HL-60/S4 treated with retinoic acid at 250 ng/mL for 4 days and 3 days (cell line): ENCODE data around the gene CLSTN2.

Source experiments
- in situ Hi-C: fragments of 300-500 bp; cut with MboI; formaldehyde crosslinking; loops from 2 replicates; pipeline ENCODE4 v1.7.0; 2022; ENCODE audit warnings: low sequenced_read_pairs

Gene CLSTN2

DNA sequence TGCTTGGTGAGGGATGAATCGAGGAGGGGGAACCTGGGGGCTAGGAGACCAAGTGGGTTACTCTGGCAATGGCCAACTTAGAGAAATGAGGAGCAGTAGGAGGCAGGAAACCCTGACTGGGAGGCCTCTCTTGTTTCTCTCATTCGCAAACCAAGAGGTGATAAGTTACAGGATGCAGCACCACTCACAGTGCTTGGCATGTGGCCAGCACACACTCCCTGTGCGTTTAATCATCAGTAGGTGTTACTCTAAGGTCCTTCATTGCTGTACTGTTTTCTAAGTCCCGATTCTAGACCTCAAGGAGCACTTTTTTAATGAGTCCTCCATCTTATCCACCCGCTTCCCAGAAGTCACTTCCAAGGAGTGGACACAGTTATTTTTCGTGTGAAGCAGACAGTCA is 428.8 kb downstream of the CLSTN2 start:
- in situ Hi-C loops: no loop called here

DNA sequence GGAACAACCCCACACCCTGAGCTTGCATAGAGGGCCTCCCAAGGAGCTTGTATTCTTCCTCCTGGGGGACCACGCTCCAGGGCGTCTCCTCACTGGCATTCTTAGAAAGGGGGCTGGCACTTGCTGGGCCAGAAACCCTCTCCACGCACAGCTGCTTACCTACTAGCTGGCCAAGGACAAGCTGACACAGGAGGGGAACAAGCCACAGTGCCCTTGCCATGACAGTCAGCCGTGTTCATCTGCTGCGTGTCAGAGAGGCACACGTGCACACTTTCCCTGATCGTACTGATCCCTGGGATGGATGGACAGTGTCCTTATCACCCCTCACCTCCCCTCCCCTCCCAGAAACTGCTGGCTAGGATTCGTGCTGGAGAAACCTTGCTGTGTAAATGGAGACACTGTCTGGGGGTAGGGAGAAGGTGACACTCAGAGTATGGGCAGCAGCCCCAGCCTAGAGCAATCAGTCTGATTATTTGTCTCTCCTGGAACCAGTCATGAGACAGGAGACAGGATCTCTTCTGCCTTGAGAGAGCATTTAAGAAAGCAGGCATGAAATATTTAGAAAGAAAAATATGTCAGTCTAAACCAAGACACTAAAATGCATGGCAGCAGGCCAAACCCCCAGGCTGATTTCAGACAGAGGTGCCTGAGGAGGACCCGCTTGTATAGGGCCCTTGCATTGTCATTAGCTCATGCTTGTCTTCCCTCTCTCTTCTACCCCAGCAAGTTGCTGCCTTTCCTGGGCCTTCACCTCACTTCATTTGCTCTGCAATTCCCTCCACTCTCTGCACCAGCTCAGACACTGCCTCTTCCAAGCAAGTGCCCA is 431.1 kb downstream of the CLSTN2 start:
- in situ Hi-C loops: no loop called here

DNA sequence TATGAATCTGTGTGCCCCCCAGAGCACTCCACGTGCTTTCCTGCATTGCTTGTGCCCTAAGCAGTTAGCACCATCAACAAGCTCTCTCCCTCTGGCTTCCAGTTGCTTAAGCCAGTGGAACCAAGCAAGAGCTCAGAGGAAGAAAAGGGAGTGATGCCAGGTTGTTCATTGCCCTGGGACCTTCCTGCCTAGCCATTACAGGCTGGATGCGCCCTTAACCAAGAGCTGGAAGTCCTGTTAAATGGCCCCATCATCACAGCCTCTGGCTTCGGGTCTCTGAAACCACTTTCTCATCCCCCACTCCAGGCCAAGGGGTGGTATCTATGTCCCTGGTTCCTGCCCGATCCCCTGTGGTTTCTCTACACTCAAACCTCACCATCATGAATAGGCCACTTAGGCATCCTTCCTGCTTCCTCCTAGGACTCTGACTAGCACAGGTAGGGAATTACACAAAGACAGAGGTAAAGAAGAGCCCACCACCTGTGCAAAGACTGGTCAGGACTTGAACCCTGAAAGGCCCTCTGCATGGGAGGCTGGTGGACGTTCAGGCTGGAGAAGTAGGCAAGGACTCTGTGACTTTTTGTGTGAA is 433.3 kb downstream of the CLSTN2 start:
- in situ Hi-C loops: no loop called here

DNA sequence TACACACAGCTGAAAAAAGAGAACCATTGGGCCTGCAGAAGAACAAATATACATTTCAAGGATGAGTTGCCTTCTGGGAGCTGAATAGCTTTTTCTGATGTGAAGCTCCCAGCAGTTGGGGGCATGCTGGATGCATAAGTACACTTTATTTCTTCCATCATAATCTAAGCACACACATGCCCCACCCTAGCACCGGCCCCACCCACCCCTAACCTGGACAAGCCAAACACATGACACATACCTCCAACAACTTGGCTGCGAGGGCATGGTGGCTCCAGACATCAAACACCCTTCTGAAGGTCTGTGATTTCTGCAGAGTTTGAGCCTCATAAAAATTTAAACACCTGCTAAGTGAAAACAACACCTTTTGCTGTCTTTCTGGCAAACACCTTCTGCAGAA is 435.7 kb downstream of the CLSTN2 start:
- in situ Hi-C loops: no loop called here

DNA sequence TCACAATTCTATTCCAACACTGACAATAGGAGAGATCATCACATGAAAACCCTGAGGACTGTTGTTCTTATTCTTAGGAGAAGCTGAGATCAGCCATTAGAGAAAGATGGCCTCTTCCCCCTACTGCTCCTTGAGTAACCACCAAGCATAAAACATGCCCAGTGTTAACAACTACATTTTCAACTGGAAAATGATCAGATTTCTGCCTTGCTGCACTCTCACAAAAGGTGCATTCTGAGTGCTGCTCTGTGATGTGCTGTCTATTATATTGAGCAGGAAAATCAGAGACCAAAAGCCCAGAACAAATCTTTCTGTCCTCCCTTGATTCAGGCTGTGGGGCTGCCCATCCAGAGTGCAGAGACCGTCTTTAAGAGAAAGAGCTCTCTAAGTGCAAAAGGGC is 438.2 kb downstream of the CLSTN2 start:
- in situ Hi-C loops: no loop called here

DNA sequence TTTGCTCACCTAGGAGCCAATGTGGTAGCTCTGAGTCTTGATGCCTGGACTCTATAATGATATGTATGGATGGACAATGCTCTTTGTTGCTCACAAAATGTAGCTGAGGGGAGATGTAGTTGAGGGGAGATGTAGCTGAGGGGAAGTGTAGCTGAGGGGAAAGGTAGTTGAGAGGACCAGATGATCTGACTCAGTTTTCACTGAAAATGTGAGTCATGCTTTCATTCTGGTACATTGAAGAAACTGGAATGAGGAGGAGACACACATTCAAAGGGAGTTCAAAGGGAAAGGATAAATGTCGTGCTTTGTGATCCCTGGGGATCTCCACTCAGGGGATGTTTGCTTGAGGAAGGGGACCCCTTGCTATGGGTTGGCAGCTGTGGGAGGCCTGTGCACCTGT is 440.0 kb downstream of the CLSTN2 start:
- in situ Hi-C loops: no loop called here

DNA sequence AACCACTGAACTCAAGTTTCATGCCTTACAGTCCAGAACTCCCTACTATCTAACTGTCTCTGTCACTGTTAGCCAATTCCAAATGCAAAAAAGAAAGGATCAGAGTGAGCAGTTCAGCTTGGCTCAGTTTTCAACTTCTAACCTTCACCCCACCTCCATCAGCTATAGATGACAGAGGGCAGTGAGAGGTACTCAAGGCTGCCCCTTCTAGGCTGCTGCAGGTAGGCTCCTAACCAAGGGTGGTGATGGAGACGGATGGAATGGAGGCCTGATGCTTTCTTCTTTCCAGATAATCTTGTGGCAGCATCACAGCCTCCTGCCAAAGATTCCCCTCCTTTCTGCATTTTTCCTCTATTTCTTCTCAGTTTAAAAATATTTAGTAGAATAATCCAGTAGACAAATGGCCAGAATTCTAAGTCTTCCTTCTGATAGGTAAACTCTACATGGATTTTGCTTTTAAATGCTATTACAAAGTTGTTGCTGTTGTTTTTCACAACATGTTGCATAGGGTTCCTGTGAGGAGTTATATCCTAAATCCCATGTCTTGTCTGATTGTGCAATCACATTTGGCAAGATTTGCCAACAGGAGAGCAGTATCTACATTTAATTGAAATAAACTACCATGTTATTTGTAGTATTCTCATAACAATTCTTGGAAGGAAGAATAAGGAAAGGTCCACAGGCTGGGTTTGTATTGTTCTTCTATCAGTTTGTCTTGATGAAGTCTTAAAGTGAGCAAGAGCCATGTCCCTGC is 441.3 kb downstream of the CLSTN2 start:
- in situ Hi-C loops: no loop called here

DNA sequence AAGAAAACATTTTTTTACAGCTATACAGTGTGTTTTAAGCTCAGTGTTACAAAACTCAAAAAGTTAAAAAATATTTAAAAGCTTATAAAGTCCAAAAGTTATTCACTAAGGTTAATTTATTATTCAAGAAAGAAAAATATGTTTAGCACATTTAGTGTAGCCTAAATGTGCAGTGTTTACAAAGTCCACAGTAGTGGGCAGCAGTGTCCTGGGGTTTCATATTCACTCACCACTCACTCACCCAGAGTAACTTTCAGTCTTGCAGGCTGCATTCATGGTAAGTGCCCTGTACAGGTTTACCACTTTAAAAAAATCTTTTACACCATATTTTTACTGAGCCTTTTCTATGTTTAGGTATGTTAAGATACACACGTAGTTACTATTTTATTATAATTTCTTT is 442.7 kb downstream of the CLSTN2 start:
- in situ Hi-C loops: no loop called here

DNA sequence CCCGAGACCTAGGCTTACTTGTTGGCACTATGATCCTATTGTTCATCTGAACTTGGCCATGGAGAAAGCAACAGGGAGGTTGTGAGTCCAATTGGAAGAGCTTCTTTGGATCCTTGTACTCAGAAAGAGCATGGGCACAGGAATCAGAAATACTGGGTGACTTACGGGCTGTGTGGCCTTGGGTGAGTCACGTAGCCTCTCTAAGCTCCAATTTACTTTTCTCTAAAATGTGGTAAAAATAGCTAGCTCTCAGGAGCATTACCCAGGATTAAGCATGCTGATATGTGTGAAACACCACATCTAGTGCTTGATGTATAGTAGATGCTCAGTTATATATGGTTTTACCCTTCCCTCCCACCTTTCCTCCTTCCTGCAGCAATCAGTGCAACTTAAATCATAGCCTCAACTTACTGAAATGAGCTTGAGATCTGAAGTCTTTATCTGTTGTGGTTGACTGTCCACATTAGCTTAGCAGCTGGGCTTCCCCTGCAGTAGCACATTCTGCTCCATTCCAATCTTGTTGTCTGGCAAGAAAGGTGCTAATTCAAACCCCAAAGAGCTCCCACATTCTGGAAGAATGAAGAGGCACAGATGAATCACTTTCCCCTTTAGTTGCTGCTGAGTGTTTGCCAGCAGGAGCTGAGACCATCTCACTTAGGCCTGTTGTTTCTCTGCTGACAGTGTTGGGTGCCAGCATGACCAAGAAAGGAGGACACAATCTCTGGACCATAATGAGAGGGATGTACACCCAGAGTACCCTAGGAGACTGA is 443.8 kb downstream of the CLSTN2 start:
- in situ Hi-C loops: no loop called here

DNA sequence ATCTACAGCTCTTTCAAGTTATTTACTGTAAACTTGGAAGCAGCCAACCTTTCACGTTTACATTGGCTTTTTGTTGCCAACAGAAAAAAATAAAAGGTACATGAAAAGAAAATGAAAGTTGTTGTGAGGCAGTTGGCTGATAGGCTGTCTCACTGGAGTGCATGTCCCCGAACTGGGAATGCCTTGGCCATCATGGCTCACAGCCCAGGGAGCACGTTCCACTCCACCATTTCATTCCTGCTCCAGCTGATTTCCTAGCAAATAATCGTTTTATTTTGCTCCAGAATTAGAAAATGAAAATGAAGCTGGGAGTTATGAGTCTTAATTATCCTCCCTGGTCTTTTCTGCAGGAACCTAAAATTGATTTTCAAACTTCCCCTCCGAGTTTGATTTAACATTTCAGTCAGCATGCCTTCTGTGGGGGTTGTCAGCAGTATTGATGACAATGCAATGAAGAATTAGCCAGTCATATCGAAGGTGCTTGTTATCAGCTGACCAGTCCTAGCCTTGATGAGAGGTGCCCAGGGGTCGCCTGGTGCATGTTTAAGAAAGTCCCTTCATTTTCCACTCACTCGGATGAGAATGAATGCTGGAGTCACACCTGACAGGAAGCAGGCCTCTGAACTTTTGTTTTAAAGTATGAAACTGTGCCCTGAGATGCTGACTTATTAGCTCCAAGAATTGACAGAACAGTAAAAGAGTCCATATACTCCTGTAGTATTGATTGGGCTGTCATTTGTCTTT is 449.2 kb downstream of the CLSTN2 start:
- in situ Hi-C loops: no loop called here

DNA sequence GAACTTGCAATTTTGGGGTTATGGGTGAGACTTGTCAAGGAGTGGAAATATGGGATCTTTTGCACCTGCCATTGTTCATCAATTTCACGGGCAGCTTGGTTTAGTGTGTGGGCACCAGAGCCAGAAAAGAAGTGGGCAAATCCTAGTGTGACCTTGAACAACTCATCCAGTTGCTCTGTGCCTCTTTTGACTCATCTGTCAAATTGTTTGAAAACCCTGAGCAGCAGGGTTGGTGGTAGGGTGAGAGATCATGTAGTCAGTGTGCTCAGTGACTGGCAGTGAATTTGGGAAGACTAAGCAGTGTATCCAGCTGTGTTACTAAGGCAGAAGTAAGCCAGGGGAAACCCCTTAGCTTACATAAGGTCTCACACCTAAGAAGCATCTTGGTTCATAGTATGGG is 449.9 kb downstream of the CLSTN2 start:
- in situ Hi-C loops: no loop called here

DNA sequence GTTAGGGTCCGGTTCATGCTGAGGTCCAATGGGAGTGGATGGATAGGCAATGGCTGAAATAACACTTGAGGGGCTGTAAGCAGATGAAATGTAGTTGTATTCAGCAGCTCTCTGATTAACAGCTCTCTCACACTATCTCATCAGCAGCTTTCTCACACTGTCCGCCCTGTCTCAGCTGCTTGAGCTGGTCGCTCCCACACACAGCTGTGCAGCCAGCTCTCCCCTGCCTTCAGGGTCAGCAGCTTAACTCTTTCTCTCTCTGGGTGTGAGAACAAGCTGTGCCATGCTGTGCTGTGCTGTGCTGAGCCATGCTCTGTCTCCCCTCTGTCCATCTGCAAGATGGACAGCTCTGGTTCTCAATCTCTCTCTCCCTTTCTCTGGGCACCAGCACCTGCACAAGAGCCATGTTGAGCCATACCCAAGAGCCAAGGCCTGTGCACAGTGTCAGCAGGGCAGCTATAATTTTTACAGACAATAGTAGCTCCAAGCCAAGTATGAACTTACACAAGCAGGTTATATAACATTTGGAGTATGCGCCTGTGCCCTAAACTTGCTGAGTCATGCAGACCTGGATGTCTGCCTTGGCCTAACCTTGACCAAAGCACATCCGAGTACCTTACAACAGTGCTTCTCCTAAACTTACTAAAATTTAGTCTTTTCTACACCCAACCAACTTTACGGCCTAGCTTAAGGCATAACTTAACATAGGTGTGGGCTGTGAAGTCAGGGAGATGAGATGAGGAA is 451.5 kb downstream of the CLSTN2 start:
- in situ Hi-C loops: no loop called here

DNA sequence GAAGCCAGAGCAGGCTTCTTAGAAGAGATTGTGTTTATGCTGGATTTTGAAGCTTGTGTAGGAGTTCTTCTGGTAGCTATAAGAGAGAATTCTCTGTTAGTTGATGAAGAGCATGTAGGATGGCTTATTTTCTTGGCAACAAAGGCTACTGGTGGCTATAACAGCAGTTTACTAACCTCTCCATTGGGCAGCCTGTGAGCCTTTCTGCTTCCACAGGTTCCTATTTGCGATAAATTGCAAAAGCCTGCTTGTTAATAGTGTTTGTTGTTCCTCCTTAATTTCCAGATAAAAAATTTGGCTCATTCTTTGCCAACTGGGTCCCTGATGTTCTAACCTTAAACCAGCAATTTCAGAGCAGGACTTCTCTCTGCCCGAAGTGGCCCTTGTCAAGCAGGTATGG is 452.3 kb downstream of the CLSTN2 start:
- in situ Hi-C loops: no loop called here

DNA sequence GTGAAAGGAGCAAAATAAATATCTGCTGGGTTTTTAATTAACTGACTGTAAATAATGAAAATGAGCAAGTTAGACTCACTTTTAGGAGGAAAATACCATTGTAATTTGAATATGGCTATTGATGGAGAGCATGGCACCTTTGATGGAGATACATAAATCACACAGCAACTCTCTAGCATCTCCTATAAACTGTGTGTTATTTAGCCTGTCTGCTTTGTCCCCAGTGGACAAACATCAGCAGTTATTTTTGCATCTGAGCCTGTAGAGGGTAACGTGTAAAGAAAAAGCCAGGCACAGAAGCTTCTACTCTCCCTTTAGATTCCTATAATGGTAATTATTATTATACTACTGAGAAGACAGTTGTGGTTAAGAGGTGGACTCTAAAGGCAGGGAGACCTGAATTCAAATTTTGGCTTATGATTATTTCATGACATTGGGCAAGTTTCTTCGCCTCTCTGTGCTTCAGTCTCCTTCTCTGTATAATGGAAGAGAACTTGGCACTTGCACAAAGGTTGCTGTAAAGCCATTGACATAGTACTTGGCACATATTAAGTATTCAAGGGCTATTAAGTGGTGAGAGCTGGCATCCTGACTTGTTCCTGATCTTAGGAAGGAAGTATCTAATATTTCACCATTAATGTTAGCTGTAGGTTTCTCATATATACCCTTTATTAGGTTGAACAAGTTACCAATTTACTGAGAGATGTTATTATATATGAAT is 453.4 kb downstream of the CLSTN2 start:
- in situ Hi-C loops: no loop called here

DNA sequence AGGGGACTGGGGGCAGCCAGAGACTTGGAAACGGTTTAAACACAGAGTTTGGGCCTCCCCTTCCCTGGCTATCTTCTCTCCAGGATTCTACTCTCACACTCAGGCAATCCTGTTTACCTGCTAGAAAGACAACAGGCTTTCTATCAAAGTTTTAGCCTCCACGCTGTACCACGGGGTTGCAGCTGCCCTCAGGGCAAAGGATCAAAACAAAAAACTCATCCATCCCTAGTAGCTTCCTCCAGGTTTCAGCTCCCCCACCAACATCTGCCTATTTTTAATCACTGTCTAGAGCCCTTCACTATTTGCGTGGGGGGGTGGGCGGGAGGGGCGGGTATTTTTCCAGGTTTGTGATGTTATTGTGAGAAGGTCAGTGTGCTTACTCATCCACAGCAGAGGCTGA is 456.1 kb downstream of the CLSTN2 start:
- in situ Hi-C loops: no loop called here

DNA sequence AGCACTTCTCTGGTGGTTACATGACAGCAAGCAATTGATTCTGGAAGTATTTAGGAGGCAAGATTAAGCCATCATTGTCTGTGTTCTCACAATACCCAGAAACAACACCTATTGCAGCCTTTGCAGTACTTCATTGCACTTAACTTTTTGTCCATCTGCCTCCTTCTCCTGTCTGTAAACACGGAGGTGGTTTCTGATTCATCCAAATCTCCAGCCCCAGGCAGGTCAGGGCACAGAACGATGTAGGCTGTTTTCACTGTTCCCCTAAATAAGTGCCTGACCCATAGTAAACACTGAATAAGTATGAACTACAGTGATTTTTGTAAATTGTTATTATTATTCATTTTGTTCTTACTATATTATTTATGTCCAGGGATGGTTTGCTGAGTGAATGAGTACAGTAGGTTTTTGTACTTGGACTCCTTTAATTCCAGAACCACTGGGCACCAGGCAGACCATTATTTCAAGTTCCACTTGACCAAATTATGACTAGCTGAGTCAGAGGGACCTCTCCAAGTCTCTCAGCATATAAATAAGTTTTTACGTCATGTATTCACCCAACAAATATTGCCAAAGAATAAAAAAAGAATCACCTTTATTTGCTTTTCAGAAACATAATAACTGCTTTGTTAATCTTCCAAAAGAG is 459.6 kb downstream of the CLSTN2 start:
- in situ Hi-C loops: no loop called here

DNA sequence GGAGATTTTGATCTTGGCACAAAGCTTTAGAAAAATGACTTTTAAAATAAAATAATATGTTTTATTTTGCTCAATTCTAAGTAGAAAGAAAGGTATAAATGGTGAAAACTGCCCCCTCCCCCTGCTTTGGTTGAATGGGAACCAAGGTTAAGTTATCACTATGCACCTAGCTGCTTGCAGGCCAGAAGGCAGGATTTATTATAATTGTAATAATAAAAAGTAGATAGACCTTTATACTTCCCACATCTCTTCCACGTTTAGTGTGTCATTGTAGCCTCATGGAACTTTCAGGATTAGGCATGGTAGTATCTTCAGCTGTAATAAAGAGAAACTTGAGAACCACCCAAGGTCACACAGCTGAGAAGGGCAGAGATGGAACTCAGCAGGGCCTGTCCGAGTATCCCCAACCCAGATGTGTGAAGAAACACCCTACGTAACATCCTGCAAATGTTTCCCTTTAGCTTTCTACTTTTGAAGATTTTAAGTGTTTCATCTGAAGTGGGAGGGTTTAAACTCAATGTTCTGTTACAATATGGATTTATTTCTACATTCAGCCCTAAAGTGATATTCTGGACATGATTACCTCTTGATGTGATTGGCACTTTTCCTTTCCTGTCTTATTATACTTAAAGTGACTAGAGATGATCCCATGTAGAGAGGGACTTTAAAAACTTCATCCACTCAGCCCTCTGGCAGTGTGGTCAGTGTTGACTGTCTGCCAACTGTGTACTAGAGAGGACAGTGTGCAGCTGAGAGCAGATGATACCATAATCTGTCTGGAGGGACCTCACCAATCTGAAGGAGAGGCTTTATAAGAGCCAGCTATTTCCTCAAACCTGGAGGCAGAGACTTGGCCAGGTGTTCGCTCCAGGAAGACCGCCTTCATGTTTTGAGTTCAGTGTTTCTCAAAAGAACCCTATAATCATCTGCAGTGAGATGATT is 460.4 kb downstream of the CLSTN2 start:
- in situ Hi-C loops: no loop called here

DNA sequence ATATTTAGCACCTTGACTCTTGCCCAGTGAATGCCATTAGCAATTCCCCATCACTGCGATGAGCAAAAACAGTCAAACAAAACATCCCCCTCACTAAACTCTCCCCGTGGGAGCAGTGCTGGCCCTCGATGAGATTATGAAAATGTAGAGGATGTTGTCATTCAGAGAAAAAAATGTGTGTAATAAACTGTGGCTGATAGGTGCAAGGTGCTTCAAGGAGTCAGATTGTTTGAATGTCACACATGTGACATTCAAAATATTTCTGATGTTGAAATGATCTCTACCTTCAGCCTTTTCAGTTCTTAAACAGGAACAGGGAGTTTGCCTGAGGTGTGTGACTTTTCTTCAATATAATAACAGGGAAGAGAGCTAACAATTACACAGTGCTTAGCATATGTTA is 461.1 kb downstream of the CLSTN2 start:
- in situ Hi-C loops: no loop called here
